Measurements from ENCODE around the gene FGF14. TPM values are rescaled to one million over a fixed set of nuclear protein-coding genes. Genes with fewer than 3 reads are reported as not detected.

The FGF14 gene
- total RNA-seq, 2 experiments from 2014 or later: not detected

DNA sequence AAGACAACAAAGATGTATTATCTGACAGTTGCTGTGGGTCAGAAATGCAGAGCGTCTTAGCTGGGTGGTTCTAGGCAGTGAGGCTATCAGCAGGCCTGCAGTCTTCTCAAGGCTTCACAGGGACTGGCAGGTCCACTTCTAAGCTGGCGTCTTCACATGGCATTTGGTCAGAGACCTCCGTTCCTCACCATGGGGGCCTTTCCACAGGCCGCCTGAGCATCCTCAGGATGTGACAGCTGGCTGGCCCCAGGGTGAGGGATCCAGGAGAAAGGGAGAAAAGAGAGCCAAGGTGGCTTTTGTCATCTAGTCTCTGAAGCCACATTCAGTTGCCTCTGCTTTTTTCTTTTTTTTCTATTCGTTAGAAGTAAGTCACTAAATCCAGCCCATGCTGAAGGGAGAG is 50.3 kb downstream of the FGF14 start:
- no peak for DNase-seq
- no peak overlapping the region for H3K4me3 Mint-ChIP-seq
- ChIA-PET CTCF (no interaction called here), POLR2A (no interaction called here)
- no peaks in the 10 kb centered on the region for H3K4me1 Mint-ChIP-seq
- no peaks in the 10 kb centered on the region for H3K9me3 Mint-ChIP-seq
- H3K36me3 Mint-ChIP-seq (ENCODE audit: low read depth): no peaks in the 10 kb centered on the region
- H3K27ac Mint-ChIP-seq: no peak overlapping the region
- peaks cover 3% of the 10 kb centered on the region for H3K27me3 Mint-ChIP-seq

DNA sequence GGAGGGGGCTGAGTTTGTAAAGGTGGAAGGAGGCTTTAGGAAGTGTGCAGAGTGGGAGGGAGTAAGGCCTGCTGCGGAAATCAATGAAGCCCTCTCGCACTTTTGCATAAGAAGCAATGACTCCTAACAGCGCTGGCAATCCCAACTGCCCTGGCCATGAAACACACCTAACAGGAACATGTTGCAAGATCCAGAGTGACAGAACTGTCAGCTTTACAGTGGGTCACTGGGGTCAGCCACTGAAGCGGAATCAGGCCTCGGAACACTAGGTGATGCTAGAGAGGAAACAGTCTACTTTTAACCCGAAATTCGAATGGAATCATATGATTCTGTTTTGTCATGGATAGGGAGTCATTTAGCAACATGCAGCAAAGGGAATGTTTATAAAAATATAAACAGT is 54.4 kb downstream of the FGF14 start:
- ChIA-PET CTCF (no interaction called here), POLR2A (no interaction called here)
- DNase-seq: no peak
- Mint-ChIP-seq H3K36me3 (ENCODE audit: low read depth) (no peaks in the 10 kb centered on the region), H3K27me3 (peaks cover 10% of the 10 kb centered on the region), H3K27ac (no peak overlapping the region), H3K4me1 (no peaks in the 10 kb centered on the region), H3K9me3 (no peaks in the 10 kb centered on the region), H3K4me3 (no peak overlapping the region)

DNA sequence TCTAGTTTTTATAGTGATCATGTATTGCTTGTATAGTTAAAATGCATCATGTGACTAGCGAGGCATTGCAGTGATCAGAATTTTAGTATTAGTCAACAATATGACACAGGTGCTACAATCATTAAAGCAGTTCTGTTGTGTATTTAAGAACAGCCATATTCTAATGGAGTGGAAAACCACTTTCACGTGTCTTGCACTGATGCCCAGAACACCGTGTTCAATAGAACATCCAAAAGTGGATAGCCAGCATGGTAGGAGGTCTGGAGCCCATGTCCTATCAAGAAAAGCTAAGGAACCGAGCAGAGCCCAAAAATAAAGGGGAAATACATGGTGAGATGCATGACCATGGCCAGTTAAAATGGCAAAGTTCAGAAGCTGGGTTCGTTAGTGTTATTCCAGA is 55.1 kb downstream of the FGF14 start:
- ChIA-PET CTCF (no interaction called here), POLR2A (no interaction called here)
- H3K27me3 Mint-ChIP-seq: peaks cover 10% of the 10 kb centered on the region

DNA sequence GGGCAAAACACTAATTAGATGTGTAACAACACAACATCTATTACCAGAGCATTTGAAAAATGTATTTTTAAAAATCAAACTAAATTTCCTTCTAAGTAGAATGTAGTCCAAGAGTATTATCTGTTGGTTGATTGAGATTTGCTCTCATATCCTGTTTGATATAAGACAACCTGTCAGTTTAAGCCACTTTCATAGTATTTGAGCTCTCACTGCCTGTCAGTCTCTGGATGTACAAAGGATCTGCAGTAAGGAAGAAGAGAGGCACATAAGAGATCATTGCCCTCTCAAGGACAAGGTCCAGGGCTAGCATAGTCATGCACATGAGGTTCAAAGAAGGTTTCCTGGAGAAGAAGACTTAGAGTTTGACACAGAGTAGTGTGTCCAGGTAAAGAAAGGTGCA is 57.4 kb downstream of the FGF14 start:
- CTCF ChIA-PET: no interaction called here
- POLR2A ChIA-PET: no interaction called here
- no peak overlapping the region for H3K4me3 Mint-ChIP-seq
- no peak overlapping the region for H3K27ac Mint-ChIP-seq
- peaks cover 12% of the 10 kb centered on the region for H3K27me3 Mint-ChIP-seq
- DNase-seq: no peak
- no peaks in the 10 kb centered on the region for H3K36me3 Mint-ChIP-seq (ENCODE audit: low read depth)
- no peaks in the 10 kb centered on the region for H3K9me3 Mint-ChIP-seq
- H3K4me1 Mint-ChIP-seq: no peaks in the 10 kb centered on the region

More for the DNA sequence above, 55.1 kb downstream of the FGF14 start:
- no peaks in the 10 kb centered on the region for H3K9me3 Mint-ChIP-seq
- no peaks in the 10 kb centered on the region for H3K36me3 Mint-ChIP-seq (ENCODE audit: low read depth)
- no peak overlapping the region for H3K27ac Mint-ChIP-seq
- DNase-seq: no peak
- H3K4me3 Mint-ChIP-seq: no peak overlapping the region
- H3K4me1 Mint-ChIP-seq: no peaks in the 10 kb centered on the region

DNA sequence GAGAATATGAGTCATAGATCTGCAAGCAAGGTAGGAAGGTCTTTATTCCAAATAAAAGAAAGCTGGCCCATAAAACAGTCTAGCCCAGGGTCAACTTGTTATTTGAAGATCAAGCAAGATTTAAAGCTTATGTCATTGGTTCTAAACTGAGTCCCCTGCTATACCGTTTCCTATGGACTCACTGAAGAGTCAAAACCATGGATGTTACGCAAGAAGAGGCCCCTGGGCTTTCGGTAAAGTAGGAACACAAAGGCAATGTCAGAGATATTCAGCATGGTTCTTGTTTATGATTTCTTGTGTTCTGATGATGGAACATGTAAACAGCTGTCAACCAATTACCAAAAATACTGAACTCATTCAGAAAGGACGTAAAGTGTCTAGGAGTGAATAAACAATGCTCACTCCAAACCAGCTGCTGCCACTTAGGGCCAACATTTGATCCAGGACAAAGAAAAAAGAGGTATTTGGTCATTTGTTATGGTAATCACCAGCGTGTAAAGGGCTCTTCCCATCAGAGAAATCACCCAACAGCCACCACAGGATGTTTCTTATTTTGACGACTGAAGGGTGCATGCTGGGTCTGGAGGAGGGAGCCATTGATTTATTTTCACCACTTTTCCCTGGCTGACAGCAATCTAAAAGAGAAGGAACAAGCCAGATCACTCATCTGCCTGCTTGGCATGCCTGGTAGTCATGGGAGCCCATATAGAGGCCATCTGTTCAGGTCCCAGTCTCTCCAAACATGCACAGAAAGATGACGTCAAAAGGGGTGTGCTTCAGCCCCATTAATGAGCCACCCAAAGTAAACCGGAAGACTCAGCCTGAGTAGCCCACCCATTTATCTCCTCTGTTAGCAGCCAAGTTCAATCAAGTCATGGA is 68.3 kb downstream of the FGF14 start:
- POLR2A ChIA-PET: no interaction called here
- no peaks in the 10 kb centered on the region for H3K9me3 Mint-ChIP-seq
- CTCF ChIA-PET: no interaction called here
- H3K27ac Mint-ChIP-seq: no peak overlapping the region
- no peaks in the 10 kb centered on the region for H3K36me3 Mint-ChIP-seq (ENCODE audit: low read depth)
- H3K4me1 Mint-ChIP-seq: no peaks in the 10 kb centered on the region
- no peak overlapping the region for H3K4me3 Mint-ChIP-seq
- no peaks in the 10 kb centered on the region for H3K27me3 Mint-ChIP-seq
- no peak for DNase-seq

DNA sequence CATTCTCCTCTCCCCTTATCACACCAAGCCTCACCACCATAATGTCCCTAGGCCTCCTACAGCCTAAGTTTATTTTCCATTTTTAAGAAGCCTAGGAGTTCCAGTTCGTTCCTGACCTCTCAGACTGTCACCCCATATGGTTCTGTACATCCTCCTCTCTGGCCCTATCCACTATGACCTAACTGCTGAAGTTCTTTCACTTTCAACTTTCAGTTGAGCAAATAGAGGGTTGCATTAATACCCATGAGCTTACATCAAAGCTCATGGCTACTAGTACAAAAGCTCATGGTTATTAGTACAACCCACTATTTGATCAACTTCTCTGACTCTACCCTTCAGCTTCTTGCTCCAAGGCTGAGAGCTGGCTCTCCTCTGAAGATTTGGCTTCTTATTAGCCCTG is 72.9 kb downstream of the FGF14 start:
- Mint-ChIP-seq H3K27me3 (no peaks in the 10 kb centered on the region), H3K36me3 (ENCODE audit: low read depth) (no peaks in the 10 kb centered on the region), H3K9me3 (no peaks in the 10 kb centered on the region), H3K4me3 (no peak overlapping the region), H3K27ac (no peak overlapping the region), H3K4me1 (no peaks in the 10 kb centered on the region)
- DNase-seq: no peak
- POLR2A ChIA-PET: no interaction called here
- CTCF ChIA-PET: no interaction called here

DNA sequence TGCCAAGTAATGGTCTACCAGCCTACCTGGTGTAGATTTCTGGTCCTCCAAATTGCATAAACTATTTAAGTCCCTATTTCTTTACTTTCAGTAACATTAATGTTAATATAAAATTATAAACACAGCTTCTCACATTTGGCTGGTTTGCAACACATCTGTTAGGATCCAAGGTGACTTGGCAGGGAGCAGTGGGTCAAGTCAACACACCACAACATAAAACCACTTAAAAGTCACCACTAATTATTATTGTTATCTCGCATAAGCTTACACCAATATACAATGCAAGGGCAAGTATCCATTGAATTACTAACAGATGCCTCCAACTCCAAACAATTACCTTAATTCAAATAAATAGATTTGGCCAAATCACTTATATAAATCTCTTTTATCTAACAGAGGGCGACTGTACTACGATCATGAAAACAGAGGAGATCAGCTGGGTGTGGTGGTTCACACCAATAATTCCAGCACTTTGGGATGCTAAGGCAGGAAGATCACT is 74.7 kb downstream of the FGF14 start:
- CTCF ChIA-PET: interaction anchor here (0.7 kb wide), 1 partner anchor 344 kb away, joined by 3 read pairs; no protein-coding TSS in a partner anchor

DNA sequence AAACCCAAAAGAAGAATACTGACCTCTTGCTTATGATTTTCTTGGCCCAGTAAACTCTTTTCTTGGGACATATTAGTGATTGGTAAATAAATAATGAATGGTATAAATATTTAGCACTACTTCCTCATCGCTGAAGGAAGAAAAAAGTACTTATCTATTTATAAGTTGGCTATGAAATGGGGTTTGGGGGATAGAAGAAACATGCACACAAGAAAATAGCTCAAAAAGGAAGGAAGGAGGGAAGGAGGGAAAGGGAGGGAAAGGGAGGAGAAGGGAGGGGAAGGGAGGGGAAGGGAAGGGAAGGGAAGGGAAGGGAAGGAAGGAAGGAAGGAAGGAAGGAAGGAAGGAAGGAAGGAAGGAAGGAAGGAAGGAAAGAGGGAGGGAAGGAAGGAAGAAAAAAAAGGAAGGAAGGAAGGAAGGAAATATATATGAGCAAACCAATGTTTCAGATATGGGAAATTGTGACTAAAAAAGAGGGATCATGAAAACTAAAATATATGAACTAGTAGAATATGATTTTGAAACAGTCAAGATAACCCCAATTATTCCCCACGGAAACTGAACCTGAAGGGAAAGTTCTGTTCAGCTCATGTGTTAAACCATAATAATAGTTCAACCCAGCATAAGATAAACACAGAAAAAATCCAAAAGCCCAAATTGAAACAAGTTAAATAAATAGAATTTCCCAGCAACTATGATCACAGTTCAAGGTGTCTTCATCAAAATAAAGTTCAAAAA is 75.3 kb downstream of the FGF14 start:
- DNase-seq: no peak
- Mint-ChIP-seq H3K27ac (no peak overlapping the region), H3K4me3 (no peak overlapping the region), H3K36me3 (ENCODE audit: low read depth) (no peaks in the 10 kb centered on the region), H3K4me1 (no peaks in the 10 kb centered on the region), H3K9me3 (no peaks in the 10 kb centered on the region), H3K27me3 (no peaks in the 10 kb centered on the region)
- ChIA-PET CTCF (interaction anchor here (0.7 kb wide), 1 partner anchor 343 kb away, joined by 3 read pairs; no protein-coding TSS in a partner anchor), POLR2A (no interaction called here)

More for the DNA sequence above, 74.7 kb downstream of the FGF14 start:
- H3K9me3 Mint-ChIP-seq: no peaks in the 10 kb centered on the region
- DNase-seq: no peak
- no peaks in the 10 kb centered on the region for H3K36me3 Mint-ChIP-seq (ENCODE audit: low read depth)
- POLR2A ChIA-PET: no interaction called here
- H3K4me3 Mint-ChIP-seq: no peak overlapping the region
- no peak overlapping the region for H3K27ac Mint-ChIP-seq
- no peaks in the 10 kb centered on the region for H3K27me3 Mint-ChIP-seq
- no peaks in the 10 kb centered on the region for H3K4me1 Mint-ChIP-seq

DNA sequence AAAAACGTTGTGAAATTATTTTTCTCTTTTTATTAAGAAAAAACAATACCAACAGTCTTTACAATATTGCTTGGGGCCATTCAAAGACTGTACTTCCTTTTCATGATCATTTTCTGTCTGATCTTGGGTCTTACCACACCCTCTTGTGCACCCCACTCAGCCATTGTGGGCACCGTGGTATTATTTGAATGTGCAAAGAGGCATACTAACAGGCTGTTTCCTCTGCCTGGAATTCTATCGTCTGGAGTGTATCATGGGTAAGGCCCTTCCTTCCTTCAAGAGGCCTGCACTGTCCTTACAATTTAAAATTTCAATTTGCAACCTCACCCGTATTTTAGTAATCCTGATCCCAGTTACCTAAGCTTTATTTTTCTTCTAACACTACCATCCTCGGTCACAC is 76.5 kb downstream of the FGF14 start:
- ChIA-PET CTCF (no interaction called here), POLR2A (no interaction called here)
- Mint-ChIP-seq H3K4me1 (no peaks in the 10 kb centered on the region), H3K36me3 (ENCODE audit: low read depth) (no peaks in the 10 kb centered on the region), H3K4me3 (no peak overlapping the region), H3K27me3 (no peaks in the 10 kb centered on the region), H3K9me3 (no peaks in the 10 kb centered on the region), H3K27ac (no peak overlapping the region)
- no peak for DNase-seq

DNA sequence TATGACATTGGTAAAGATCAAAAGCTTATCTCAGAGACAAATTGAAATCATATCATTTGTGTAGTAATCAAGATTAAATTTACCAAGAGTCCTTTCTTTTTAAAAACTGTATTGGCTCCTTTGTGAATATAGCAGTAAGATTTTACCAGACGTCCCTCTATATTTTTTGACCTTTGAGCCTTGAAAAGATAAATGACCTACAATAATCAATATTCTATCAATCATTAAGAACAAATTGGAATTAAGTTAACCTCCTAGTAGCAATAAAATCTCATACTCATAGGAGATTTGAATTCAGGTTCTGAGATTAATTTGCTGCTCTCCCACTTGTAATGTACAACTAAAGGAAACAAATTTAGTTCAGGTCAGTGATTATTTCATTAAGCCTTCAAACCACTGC is 78.3 kb downstream of the FGF14 start:
- H3K4me1 Mint-ChIP-seq: no peaks in the 10 kb centered on the region
- no peaks in the 10 kb centered on the region for H3K9me3 Mint-ChIP-seq
- ChIA-PET POLR2A (no interaction called here), CTCF (no interaction called here)
- no peaks in the 10 kb centered on the region for H3K27me3 Mint-ChIP-seq
- H3K4me3 Mint-ChIP-seq: no peak overlapping the region
- H3K36me3 Mint-ChIP-seq (ENCODE audit: low read depth): no peaks in the 10 kb centered on the region
- no peak overlapping the region for H3K27ac Mint-ChIP-seq
- DNase-seq: no peak

DNA sequence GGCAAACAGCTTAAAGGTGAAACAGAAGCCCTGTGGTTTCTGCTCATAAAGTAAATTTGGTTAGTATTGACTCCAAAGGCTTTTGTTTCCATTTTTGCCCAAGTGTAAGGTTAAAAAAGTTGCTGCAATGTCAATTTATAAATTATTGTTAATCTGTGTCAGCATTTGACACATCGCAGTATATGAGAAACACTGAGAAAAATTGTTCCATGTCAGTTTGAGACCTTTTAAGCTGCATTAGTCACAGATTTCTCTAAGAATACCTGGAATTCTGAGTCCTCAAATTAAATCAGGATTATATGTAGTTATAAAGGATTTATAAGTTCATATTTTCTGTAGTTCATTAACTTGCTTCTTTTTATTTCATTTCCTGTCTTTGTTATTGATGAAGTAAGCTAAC is 78.8 kb downstream of the FGF14 start:
- POLR2A ChIA-PET: no interaction called here
- Mint-ChIP-seq H3K9me3 (no peaks in the 10 kb centered on the region), H3K4me3 (no peak overlapping the region), H3K36me3 (ENCODE audit: low read depth) (no peaks in the 10 kb centered on the region), H3K27ac (no peak overlapping the region), H3K27me3 (no peaks in the 10 kb centered on the region), H3K4me1 (no peaks in the 10 kb centered on the region)
- no peak for DNase-seq
- CTCF ChIA-PET: no interaction called here

DNA sequence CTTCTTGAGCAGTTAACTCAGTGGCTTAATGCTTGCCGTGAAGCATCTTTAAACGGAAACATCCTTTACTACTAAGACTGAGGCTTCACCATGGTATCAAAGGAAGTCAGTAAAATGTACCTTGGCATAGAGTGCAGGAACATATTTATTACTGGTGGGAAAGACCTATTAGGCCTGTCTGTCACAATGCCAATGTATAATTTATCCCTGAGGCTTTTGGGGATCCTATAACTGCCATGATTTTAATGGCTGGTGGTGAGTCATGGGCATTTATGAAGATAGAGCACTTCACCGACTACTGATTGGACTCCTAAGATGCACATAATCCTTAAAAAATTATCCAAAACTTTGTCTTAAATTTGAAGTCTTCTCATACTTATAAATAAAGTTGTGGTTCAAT is 79.6 kb downstream of the FGF14 start:
- H3K9me3 Mint-ChIP-seq: no peaks in the 10 kb centered on the region
- CTCF ChIA-PET: no interaction called here
- no peak for DNase-seq

DNA sequence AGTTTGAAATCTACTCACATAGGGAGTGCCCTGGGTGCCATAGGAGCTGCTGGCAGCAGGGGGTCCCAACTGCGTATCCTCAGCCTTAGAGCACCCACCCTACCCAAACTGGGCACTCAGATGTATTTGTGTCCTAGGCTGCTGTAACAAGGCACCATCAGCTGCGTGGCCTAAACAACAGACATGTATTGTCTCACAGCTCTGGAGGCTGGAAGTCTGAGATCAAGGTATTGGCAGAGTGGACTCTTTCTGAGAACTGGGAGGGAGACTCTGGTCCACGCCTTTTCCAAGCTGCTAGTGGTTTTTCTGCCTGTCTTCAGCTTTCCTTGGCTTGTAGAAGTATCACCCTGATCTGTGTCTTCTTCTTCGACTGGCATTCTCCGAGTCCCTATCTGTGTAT is 83.6 kb downstream of the FGF14 start:
- no peaks in the 10 kb centered on the region for H3K9me3 Mint-ChIP-seq
- ChIA-PET CTCF (no interaction called here), POLR2A (no interaction called here)
- H3K36me3 Mint-ChIP-seq (ENCODE audit: low read depth): no peaks in the 10 kb centered on the region
- H3K27me3 Mint-ChIP-seq: peaks cover 2% of the 10 kb centered on the region
- no peaks in the 10 kb centered on the region for H3K4me1 Mint-ChIP-seq
- H3K4me3 Mint-ChIP-seq: no peak overlapping the region
- no peak overlapping the region for H3K27ac Mint-ChIP-seq
- DNase-seq: no peak

More for the DNA sequence above, 79.6 kb downstream of the FGF14 start:
- H3K36me3 Mint-ChIP-seq (ENCODE audit: low read depth): no peaks in the 10 kb centered on the region
- H3K27ac Mint-ChIP-seq: no peak overlapping the region
- no peaks in the 10 kb centered on the region for H3K4me1 Mint-ChIP-seq
- POLR2A ChIA-PET: no interaction called here
- no peak overlapping the region for H3K4me3 Mint-ChIP-seq
- no peaks in the 10 kb centered on the region for H3K27me3 Mint-ChIP-seq

DNA sequence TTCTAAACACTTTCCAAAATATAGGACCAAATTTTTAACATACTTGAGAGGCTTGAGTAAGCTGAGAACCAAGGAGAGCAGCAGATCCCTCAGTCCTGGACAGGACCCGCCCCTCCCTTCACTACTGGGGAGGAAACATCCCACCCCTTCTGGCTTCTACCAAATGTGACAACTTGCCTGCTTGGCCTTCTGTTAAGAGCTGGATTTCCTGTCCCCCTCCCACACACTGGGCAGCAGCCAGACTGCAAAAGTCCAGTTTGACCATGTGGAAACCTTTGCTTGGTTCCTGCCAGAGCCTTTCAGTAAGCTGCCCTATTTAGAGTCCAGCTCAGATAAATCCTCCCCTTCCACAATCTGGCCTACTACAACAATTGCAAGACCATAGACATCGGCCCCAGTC is 84.3 kb downstream of the FGF14 start:
- Mint-ChIP-seq H3K27me3 (peaks cover 2% of the 10 kb centered on the region), H3K27ac (no peak overlapping the region), H3K36me3 (ENCODE audit: low read depth) (no peaks in the 10 kb centered on the region), H3K9me3 (no peaks in the 10 kb centered on the region), H3K4me3 (no peak overlapping the region), H3K4me1 (no peaks in the 10 kb centered on the region)
- no peak for DNase-seq
- ChIA-PET CTCF (no interaction called here), POLR2A (no interaction called here)

All from activated CD4-positive, alpha-beta memory T cell treated with anti-CD3 and anti-CD28 coated beads, Interleukin-2, amount 10 ng/mL, durations not matched to agents 7 days and 5 days (primary cell).